GM23338 (cell line): ENCODE measurements around the gene SND1. TPM values are rescaled to one million over a fixed set of nuclear protein-coding genes. Genes with fewer than 3 reads are reported as not detected.

Experiments
- ATAC-seq: fragments of 200-7000 bp; cut with Tn5 transposase; 3 replicates; pipeline ENCODE4 v1.9.1; 2020
- DNase-seq: peaks from one replicate; pipeline ENCODE4 v3.0.0-alpha.2; 2015; ENCODE audit warnings: low spot score
- H2AFZ ChIP-seq: fragments of 200-600 bp; sonication (generic); 2 replicates; pipeline ENCODE4 v1.8.0; 2016; ENCODE audit warnings: antibody characterized with exemption, mild to moderate bottlenecking, moderate library complexity
- H3F3A ChIP-seq: fragments of 200-600 bp; sonication (generic); replicated peaks from 2 replicates; pipeline ENCODE4 v1.8.0; 2017; ENCODE audit warnings: antibody characterized with exemption, mixed run types, low read depth
- H3K27ac ChIP-seq: fragments of 200-600 bp; sonication (generic); 2 replicates; pipeline ENCODE4 v1.6.1; 2016; ENCODE audit warnings: low read depth
- H3K27me3 ChIP-seq: fragments of 200-600 bp; sonication (generic); 2 replicates; pipeline ENCODE4 v1.8.0; 2016; ENCODE audit warnings: mild to moderate bottlenecking, mixed run types, moderate library complexity; ENCODE audit not compliant: insufficient read depth
- H3K36me3 ChIP-seq: fragments of 200-600 bp; sonication (generic); 2 replicates; pipeline ENCODE4 v1.8.0; 2016; ENCODE audit warnings: mild to moderate bottlenecking; ENCODE audit not compliant: insufficient read depth
- H3K4me1 ChIP-seq: fragments of 200-600 bp; sonication (generic); 2 replicates; pipeline ENCODE4 v1.8.0; 2016; ENCODE audit warnings: mild to moderate bottlenecking, moderate library complexity; ENCODE audit not compliant: insufficient read depth
- H3K4me2 ChIP-seq: fragments of 200-600 bp; sonication (generic); 2 replicates; pipeline ENCODE4 v1.7.1; 2017; ENCODE audit warnings: mixed run types
- H3K4me3 ChIP-seq: fragments of 200-600 bp; sonication (generic); 2 replicates; pipeline ENCODE4 v1.6.1; 2016; ENCODE audit warnings: mixed run types
- H3K79me2 ChIP-seq: fragments of 200-600 bp; sonication (generic); replicated peaks from 2 replicates; pipeline ENCODE4 v1.8.0; 2017; ENCODE audit warnings: mild to moderate bottlenecking; ENCODE audit not compliant: insufficient read depth
- H3K9me2 ChIP-seq: fragments of 200-600 bp; sonication (generic); 2 replicates; pipeline ENCODE4 v1.8.0; 2017; ENCODE audit not compliant: insufficient read depth
- H4K20me1 ChIP-seq: fragments of 200-600 bp; sonication (generic); replicated peaks from 2 replicates; pipeline ENCODE4 v1.8.0; 2017; ENCODE audit warnings: mild to moderate bottlenecking; ENCODE audit not compliant: insufficient read depth
- H3K27ac Mint-ChIP-seq: 2 replicates; pipeline ENCODE4 v1.8.0; 2020; ENCODE audit warnings: inconsistent platforms, mild to moderate bottlenecking, moderate library complexity, mixed read lengths
- H3K27me3 Mint-ChIP-seq: 3 replicates; pipeline ENCODE4 v1.8.0; 2022; ENCODE audit warnings: low read depth, mild to moderate bottlenecking, moderate library complexity, mixed read lengths, inconsistent platforms; ENCODE audit not compliant: insufficient read depth, poor library complexity
- H3K36me3 Mint-ChIP-seq: 3 replicates; pipeline ENCODE4 v1.8.0; 2021; ENCODE audit warnings: low read depth, mild to moderate bottlenecking, inconsistent platforms, moderate library complexity, mixed read lengths
- H3K4me1 Mint-ChIP-seq: 3 replicates; pipeline ENCODE4 v1.8.0; 2020; ENCODE audit warnings: mild to moderate bottlenecking, inconsistent platforms, mixed read lengths
- H3K4me3 Mint-ChIP-seq: 3 replicates; pipeline ENCODE4 v1.8.0; 2021; ENCODE audit warnings: moderate library complexity, mild to moderate bottlenecking, inconsistent platforms, mixed read lengths
- H3K9me3 Mint-ChIP-seq: 3 replicates; pipeline ENCODE4 v1.8.0; 2020; ENCODE audit warnings: moderate library complexity, mild to moderate bottlenecking, inconsistent platforms, mixed read lengths
- EZH2 ChIP-seq: fragments of 200-600 bp; sonication (generic); IDR thresholded peaks from one replicate; pipeline ENCODE4 v1.8.0; 2017; ENCODE audit warnings: antibody characterized with exemption, mild to moderate bottlenecking, low read depth; ENCODE audit not compliant: unreplicated experiment
- JUNB ChIP-seq: IDR thresholded peaks from one replicate; pipeline ENCODE4 v1.6.1; 2016; ENCODE audit warnings: antibody characterized with exemption; ENCODE audit not compliant: unreplicated experiment
- POLR2AphosphoS5 ChIP-seq: IDR thresholded peaks from 2 replicates; pipeline ENCODE4 v1.6.1; 2016; ENCODE audit warnings: antibody characterized with exemption, low read depth
- ZNF114 ChIP-seq: fragments of 250-450 bp; sonication (Bioruptor Pico); IDR thresholded peaks from 2 replicates; pipeline ENCODE4 v1.5.0; 2020; ENCODE audit warnings: mild to moderate bottlenecking, moderate library complexity
- ZNF462 ChIP-seq: fragments of 250-450 bp; sonication (Bioruptor Pico); IDR thresholded peaks from 2 replicates; pipeline ENCODE4 v1.5.0; 2020; ENCODE audit warnings: mild to moderate bottlenecking, moderate library complexity
- polyA plus RNA-seq: library from polyadenylated mRNA; unstranded; fragments of >200 nt; fragmentation: Nextera tagmentation; extraction: Ambion mirVana; gene quantifications from 2 replicates; pipeline ENCODE4 v1.2.1, GENCODE V29; 2016
- total RNA-seq: library from RNA; depleted of rRNA; stranded (reverse); fragments of >200 nt; shearing (Covaris generic); gene quantifications from 2 replicates; pipeline ENCODE4 v1.2.3, GENCODE V29; 2014
- TF ChIP-seq, protein P1 (sequence below): IDR thresholded peaks from one replicate; pipeline ENCODE4 v1.6.1; 2018; ENCODE audit warnings: antibody characterized with exemption; ENCODE audit not compliant: unreplicated experiment

The SND1 gene
- total and polyA plus RNA-seq, 2 experiments from 2014 or later = 107 to 254 TPM

- no peak for DNase-seq
- H3K27ac Mint-ChIP-seq = no peak overlapping the region
These were observed 460.2 kb downstream of the SND1 start for GRCh38 chr7:128112018-128112780.

More at GRCh38 chr7:128112018-128112780, 460.2 kb downstream of the SND1 start:
- H3K9me2 ChIP-seq = no peaks in the 10 kb centered on the region
- no peaks in the 10 kb centered on the region for H4K20me1 ChIP-seq
- TF ChIP-seq ZNF114 (CRISPR knock-in tag) = no peak
- no peak for TF ChIP-seq ZNF462 (CRISPR knock-in tag)
- TF ChIP-seq, protein P1, sequence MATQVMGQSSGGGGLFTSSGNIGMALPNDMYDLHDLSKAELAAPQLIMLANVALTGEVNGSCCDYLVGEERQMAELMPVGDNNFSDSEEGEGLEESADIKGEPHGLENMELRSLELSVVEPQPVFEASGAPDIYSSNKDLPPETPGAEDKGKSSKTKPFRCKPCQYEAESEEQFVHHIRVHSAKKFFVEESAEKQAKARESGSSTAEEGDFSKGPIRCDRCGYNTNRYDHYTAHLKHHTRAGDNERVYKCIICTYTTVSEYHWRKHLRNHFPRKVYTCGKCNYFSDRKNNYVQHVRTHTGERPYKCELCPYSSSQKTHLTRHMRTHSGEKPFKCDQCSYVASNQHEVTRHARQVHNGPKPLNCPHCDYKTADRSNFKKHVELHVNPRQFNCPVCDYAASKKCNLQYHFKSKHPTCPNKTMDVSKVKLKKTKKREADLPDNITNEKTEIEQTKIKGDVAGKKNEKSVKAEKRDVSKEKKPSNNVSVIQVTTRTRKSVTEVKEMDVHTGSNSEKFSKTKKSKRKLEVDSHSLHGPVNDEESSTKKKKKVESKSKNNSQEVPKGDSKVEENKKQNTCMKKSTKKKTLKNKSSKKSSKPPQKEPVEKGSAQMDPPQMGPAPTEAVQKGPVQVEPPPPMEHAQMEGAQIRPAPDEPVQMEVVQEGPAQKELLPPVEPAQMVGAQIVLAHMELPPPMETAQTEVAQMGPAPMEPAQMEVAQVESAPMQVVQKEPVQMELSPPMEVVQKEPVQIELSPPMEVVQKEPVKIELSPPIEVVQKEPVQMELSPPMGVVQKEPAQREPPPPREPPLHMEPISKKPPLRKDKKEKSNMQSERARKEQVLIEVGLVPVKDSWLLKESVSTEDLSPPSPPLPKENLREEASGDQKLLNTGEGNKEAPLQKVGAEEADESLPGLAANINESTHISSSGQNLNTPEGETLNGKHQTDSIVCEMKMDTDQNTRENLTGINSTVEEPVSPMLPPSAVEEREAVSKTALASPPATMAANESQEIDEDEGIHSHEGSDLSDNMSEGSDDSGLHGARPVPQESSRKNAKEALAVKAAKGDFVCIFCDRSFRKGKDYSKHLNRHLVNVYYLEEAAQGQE = no peak
- TF ChIP-seq POLR2AphosphoS5 = no peak
- no peak for TF ChIP-seq EZH2
- no peak for TF ChIP-seq JUNB
- H3K36me3 ChIP-seq = no peaks in the 10 kb centered on the region
- H2AFZ ChIP-seq = no peak overlapping the region
- H3K27ac ChIP-seq = no peak overlapping the region
- H3K4me3 ChIP-seq = no peak overlapping the region
- no peaks in the 10 kb centered on the region for H3K36me3 Mint-ChIP-seq
- H3K9me3 Mint-ChIP-seq = no peaks in the 10 kb centered on the region
- H3K4me1 Mint-ChIP-seq = peaks cover 5% of the 10 kb centered on the region
- no peak; the same call in 2 of the 3 replicates for ATAC-seq
- peaks cover 7% of the 10 kb centered on the region for H3K27me3 ChIP-seq
- no peaks in the 10 kb centered on the region for H3K79me2 ChIP-seq
- H3F3A ChIP-seq = 0 out of 2 replicates have a peak, but pooled peaks cover 2% of the 10 kb centered on the region
- no peak overlapping the region for H3K4me3 Mint-ChIP-seq
- no peak overlapping the region for H3K4me2 ChIP-seq
- H3K4me1 ChIP-seq = no peaks in the 10 kb centered on the region
- H3K27me3 Mint-ChIP-seq = peaks cover 16% of the 10 kb centered on the region
